ENCODE results near the gene GPC4.

- TF ChIP-seq CTCF (conservative IDR thresholded peaks at IDR 0.05 in 1 of 2, IDR thresholded peaks at IDR 0.05 in 1 of 2; ENCODE audit: extremely low read depth in 1 of 2, insufficient read depth in 1 of 2, low read depth in 1 of 2, low read length in 2 of 2) (no peak), EZH2 (IDR thresholded peaks at IDR 0.05; ENCODE audit: borderline replicate concordance, low read length) (no peak)
These were observed 62.1 kb downstream of the GPC4 start for GRCh38 chrX:133353233-133353632.
